ENCODE results near the gene NME3. TPM values are rescaled to one million over a fixed set of nuclear protein-coding genes. Genes with fewer than 3 reads are reported as not detected.

The NME3 gene
- total and polyA plus RNA-seq, 8 donors, result 18.7 to 420 (median 118) TPM

DNA sequence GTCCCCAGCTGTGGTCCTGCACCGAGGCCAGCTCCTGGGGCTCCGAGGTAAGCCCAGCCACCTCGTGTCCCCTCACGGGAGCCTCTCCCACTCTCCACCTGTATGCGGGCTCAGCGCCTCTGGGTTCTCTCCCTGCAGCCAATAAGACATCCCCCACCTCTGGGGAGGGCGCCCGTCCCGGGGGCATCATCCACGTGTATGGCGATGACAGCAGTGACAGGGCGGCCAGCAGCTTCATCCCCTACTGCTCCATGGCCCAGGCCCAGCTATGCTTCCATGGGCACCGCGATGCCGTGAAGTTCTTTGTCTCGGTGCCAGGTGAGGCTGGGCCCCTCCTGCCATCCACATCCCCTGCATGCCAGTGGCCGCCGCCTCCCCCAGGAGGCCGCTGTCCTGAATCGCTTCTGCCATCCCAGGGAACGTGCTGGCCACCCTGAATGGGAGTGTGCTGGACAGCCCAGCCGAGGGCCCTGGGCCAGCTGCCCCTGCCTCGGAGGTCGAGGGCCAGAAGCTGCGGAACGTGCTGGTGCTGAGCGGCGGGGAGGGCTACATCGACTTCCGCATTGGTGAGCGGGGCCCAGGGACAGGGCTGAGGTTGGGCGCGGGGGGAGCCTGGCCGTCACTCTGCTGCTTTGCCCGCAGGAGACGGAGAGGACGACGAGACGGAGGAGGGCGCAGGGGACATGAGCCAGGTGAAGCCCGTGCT, 3.1 kb downstream of the NME3 start:
- intact Hi-C loops (cut with DNase I; ENCODE audit: low total_unique reads), result no loop called here
- Histone ChIP-seq H3K36me3 (peaks cover 51 to 68% (median 66%) of the 10 kb centered on the region in 4 donors), H3K4me1 (peaks cover 23 to 50% (median 35%) of the 10 kb centered on the region in 4 donors), H3K27me3 (no peaks in the 10 kb centered on the region), H3K9me3 (no peaks in the 10 kb centered on the region), H3K27ac (no peak overlapping the region), H3K4me3 (no peak overlapping the region)
- TF ChIP-seq, protein P1, sequence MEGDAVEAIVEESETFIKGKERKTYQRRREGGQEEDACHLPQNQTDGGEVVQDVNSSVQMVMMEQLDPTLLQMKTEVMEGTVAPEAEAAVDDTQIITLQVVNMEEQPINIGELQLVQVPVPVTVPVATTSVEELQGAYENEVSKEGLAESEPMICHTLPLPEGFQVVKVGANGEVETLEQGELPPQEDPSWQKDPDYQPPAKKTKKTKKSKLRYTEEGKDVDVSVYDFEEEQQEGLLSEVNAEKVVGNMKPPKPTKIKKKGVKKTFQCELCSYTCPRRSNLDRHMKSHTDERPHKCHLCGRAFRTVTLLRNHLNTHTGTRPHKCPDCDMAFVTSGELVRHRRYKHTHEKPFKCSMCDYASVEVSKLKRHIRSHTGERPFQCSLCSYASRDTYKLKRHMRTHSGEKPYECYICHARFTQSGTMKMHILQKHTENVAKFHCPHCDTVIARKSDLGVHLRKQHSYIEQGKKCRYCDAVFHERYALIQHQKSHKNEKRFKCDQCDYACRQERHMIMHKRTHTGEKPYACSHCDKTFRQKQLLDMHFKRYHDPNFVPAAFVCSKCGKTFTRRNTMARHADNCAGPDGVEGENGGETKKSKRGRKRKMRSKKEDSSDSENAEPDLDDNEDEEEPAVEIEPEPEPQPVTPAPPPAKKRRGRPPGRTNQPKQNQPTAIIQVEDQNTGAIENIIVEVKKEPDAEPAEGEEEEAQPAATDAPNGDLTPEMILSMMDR (IDR thresholded peaks at IDR 0.05), result no peak
- TF ChIP-seq EP300 (IDR thresholded peaks at IDR 0.05) (no peak), POLR2A (IDR thresholded peaks at IDR 0.05) (no peak), POLR2AphosphoS5 (IDR thresholded peaks at IDR 0.05) (no peak)
- WGBS, 5 donors, result 86 to 89% (median 87%) methylated on average over 18 to 41 of the region's 41 CpGs
- DNase-seq, result no peak

DNA sequence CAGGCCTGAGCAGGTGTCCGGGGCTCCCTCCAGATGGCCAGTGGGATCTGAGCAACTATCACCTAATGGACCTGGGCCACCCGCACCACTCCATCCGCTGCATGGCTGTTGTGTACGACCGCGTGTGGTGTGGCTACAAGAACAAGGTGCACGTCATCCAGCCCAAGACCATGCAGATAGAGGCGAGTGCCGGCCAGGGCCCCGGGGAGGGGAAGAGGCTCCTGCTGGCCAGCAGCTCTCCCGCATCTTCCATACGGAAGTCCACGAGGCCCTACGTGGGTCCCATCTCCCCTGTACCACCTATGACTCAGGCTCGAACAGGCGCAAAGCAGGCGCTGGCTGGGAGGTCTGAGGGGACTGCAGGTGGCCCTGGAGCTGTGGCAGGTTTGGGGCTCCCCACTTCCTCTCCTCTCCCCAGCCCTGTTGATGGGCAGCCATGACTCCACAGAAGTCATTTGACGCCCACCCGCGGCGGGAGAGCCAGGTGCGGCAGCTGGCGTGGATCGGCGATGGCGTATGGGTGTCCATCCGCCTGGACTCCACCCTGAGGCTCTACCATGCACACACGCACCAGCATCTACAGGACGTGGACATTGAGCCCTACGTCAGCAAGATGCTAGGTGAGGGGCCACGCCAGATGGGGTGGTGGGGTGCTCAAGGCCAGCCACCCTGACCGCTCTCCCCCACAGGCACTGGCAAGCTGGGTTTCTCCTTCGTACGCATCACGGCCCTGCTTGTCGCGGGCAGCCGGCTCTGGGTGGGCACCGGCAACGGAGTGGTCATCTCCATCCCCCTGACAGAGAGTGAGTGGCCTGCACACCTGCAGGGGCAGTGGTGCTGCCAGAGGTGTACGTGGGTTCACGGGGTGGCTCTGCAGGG, 4.0 kb downstream of the NME3 start:
- no peak overlapping the region for H3K27ac ChIP-seq
- 85 to 93% (median 91%) methylated on average over 11 to 42 of the region's 42 CpGs for WGBS, 5 donors
- TF ChIP-seq EP300 (IDR thresholded peaks at IDR 0.05) (no peak), POLR2AphosphoS5 (IDR thresholded peaks at IDR 0.05) (no peak), POLR2A (IDR thresholded peaks at IDR 0.05) (no peak)
- TF ChIP-seq, protein P1 (IDR thresholded peaks at IDR 0.05), result no peak
- intact Hi-C loops (cut with DNase I; ENCODE audit: low total_unique reads), result no loop called here
- H3K36me3 ChIP-seq, result peaks cover 60 to 77% (median 74%) of the 10 kb centered on the region in 4 donors
- no peaks in the 10 kb centered on the region for H3K9me3 ChIP-seq
- no peaks in the 10 kb centered on the region for H3K27me3 ChIP-seq
- H3K4me3 ChIP-seq, result no peak overlapping the region
- H3K4me1 ChIP-seq, result peaks cover 22 to 57% (median 37%) of the 10 kb centered on the region in 4 donors
- no peak for DNase-seq

DNA sequence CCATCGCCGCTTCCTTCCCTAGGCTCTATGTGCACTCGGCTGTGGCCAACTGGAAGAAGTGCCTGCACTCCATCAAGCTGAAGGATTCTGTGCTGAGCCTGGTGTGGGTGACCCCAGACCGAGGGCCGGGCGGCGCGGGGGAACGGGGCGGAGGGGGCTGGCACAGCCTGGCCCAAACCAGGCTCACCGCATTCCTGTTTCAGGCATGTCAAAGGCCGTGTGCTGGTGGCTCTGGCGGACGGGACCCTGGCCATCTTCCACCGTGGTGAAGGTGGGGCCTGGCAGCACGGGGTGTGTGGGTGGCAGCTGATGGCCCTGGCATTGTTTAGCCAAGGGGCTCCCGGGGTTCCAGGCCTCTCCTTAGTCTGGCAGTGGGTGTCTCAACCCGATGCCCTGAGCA, 4.6 kb downstream of the NME3 start:
- intact Hi-C loops (cut with DNase I; ENCODE audit: low total_unique reads), result no loop called here
- H3K9me3 ChIP-seq, result no peaks in the 10 kb centered on the region
- peaks cover 15 to 50% (median 30%) of the 10 kb centered on the region in 4 donors for H3K4me1 ChIP-seq
- no peak overlapping the region for H3K4me3 ChIP-seq
- H3K27ac ChIP-seq, result no peak overlapping the region
- H3K36me3 ChIP-seq, result peaks cover 66 to 84% (median 81%) of the 10 kb centered on the region in 4 donors
- no peak for TF ChIP-seq POLR2AphosphoS5 (IDR thresholded peaks at IDR 0.05)
- TF ChIP-seq, protein P1 (IDR thresholded peaks at IDR 0.05), result no peak
- TF ChIP-seq POLR2A (IDR thresholded peaks at IDR 0.05), result no peak
- no peak for TF ChIP-seq EP300 (IDR thresholded peaks at IDR 0.05)
- no peaks in the 10 kb centered on the region for H3K27me3 ChIP-seq
- 76 to 84% (median 80%) methylated on average over 2 to 18 of the region's 18 CpGs for WGBS, 5 donors
- no peak for DNase-seq

DNA sequence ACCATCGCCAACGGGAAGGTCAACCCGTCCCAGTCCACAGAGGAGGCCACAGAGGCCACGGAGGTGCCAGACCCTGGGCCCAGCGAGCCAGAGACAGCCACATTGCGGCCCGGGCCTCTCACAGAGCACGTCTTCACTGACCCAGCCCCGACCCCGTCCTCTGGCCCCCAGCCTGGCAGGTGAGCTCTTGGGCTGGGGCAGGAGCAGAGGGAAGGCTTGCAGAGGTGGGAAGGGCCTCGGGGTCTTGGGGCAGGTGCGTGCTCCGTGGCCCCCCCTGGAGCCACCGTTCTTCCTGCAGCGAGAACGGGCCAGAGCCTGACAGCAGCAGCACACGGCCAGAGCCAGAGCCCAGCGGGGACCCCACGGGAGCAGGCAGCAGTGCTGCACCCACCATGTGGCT, 5.1 kb downstream of the NME3 start:
- intact Hi-C loops (cut with DNase I; ENCODE audit: low total_unique reads), result no loop called here
- Histone ChIP-seq H3K4me3 (no peak overlapping the region), H3K36me3 (peaks cover 68 to 88% (median 86%) of the 10 kb centered on the region in 4 donors), H3K27me3 (no peaks in the 10 kb centered on the region), H3K9me3 (no peaks in the 10 kb centered on the region), H3K27ac (no peak overlapping the region), H3K4me1 (peaks cover 14 to 46% (median 26%) of the 10 kb centered on the region in 4 donors)
- DNase-seq, result no peak
- WGBS, 5 donors, result 89 to 94% (median 93%) methylated on average over 16 to 19 of the region's 19 CpGs; no CpG with 5 or more reads in 1 of the 5 donors
- TF ChIP-seq POLR2AphosphoS5 (IDR thresholded peaks at IDR 0.05) (no peak), POLR2A (IDR thresholded peaks at IDR 0.05) (no peak), EP300 (IDR thresholded peaks at IDR 0.05) (no peak)
- TF ChIP-seq, protein P1 (IDR thresholded peaks at IDR 0.05), result no peak
